ENCODE measurements around the gene RCN2. TPM values are rescaled to one million over a fixed set of nuclear protein-coding genes. Genes with fewer than 3 reads are reported as not detected.

RCN2 gene
- total RNA-seq, 1 donor, result 50.3 TPM

DNA sequence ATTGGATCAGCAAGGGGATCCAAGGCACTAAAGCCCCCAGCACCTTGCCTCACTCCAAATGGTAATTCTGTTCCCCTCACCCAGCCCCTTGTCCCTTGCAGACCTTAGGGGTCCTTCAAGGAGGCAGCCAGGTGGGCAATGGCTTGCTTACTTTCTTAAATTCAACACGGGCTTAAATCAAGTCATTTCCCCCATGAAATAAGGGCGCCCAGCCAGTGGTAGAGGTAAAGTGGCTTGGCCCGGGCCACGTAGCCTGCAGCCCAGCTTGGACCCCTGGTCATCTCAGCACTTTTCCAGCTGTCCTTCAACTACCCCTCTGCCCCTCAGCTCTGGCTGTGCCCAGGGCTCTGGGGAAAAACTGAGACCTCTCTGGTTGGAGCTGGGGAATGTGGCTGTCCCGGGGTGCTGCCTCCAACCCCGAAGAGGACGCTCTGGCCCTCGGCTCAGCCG, 64.6 kb downstream of the RCN2 start:
- Histone ChIP-seq H3K79me2 (ENCODE audit: insufficient read depth, low read length) (no peaks in the 10 kb centered on the region), H3K4me1 (ENCODE audit: insufficient read depth, low read length) (peaks cover 9% of the 10 kb centered on the region), H3K27me3 (ENCODE audit: insufficient read depth, low read length) (no peaks in the 10 kb centered on the region), H3K9me3 (ENCODE audit: low read depth, low read length) (no peaks in the 10 kb centered on the region), H3K4me3 (ENCODE audit: insufficient read depth, low read length) (no peak overlapping the region), H2AFZ (ENCODE audit: low read length) (peak overlapping the region; percentile 88), H3K4me2 (ENCODE audit: insufficient read depth, low read length) (no peak overlapping the region), H4K20me1 (ENCODE audit: insufficient read depth, low read length) (no peaks in the 10 kb centered on the region), H3K36me3 (ENCODE audit: insufficient read depth, low read length) (no peaks in the 10 kb centered on the region), H3K27ac (ENCODE audit: low read depth, low read length) (no peak overlapping the region)
- DNase-seq (ENCODE audit: insufficient read length, low spot score, missing footprints), result no peak
- TF ChIP-seq, protein P1, sequence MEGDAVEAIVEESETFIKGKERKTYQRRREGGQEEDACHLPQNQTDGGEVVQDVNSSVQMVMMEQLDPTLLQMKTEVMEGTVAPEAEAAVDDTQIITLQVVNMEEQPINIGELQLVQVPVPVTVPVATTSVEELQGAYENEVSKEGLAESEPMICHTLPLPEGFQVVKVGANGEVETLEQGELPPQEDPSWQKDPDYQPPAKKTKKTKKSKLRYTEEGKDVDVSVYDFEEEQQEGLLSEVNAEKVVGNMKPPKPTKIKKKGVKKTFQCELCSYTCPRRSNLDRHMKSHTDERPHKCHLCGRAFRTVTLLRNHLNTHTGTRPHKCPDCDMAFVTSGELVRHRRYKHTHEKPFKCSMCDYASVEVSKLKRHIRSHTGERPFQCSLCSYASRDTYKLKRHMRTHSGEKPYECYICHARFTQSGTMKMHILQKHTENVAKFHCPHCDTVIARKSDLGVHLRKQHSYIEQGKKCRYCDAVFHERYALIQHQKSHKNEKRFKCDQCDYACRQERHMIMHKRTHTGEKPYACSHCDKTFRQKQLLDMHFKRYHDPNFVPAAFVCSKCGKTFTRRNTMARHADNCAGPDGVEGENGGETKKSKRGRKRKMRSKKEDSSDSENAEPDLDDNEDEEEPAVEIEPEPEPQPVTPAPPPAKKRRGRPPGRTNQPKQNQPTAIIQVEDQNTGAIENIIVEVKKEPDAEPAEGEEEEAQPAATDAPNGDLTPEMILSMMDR (IDR thresholded peaks at IDR 0.05; ENCODE audit: extremely low read depth, low read depth, low read length), result no peak

DNA sequence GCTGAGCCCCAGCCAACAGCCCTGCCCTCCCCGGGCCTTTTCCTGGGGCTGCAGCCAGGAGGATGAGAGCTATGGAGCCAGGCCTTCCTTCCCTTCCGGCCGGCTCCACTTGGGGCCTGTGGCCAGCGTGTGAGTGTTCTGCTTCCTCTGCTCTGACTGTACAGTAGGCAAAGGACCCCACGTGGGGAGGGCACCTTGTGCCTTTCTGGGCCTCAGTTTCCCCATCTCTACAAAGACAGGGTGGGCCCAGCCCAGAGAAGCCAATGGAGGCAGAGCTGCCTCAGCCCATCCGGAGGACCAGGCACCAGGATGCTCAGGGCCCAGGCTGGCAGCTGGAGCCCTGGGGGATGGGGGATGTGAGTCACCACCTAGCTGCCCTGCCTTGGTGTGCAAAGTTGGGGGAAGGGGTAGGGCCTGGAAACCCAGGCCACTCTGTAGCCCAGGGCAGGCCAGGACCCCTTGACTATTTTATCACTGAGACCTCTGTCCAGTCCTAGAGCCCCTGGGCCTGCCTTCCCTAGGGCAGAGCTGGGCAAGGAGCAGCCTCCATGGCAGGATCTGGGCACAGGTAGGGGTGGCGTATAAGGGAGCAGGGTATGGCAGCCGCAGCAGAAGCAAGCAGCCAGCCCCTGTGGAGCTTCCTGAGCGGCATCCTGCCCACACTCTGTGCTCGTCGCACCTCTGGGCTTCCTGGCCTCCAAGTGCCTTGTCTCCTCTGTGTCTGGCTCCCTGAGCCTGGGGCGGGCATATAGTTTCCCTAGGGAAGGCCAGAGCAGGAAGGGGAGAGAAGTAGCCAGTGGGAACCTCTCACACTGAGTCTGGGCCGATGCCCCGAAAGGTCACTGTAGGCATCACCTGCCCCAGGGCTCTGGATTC, 65.2 kb downstream of the RCN2 start:
- H2AFZ ChIP-seq (ENCODE audit: low read length), result peak overlapping the region; percentile 88
- TF ChIP-seq, protein P1 (IDR thresholded peaks at IDR 0.05; ENCODE audit: extremely low read depth, low read depth, low read length), result no peak
- no peaks in the 10 kb centered on the region for H3K36me3 ChIP-seq (ENCODE audit: insufficient read depth, low read length)
- no peak overlapping the region for H3K27ac ChIP-seq (ENCODE audit: low read depth, low read length)
- H3K4me2 ChIP-seq (ENCODE audit: insufficient read depth, low read length), result no peak overlapping the region
- no peaks in the 10 kb centered on the region for H3K9me3 ChIP-seq (ENCODE audit: low read depth, low read length)
- no peak overlapping the region for H3K4me3 ChIP-seq (ENCODE audit: insufficient read depth, low read length)
- no peaks in the 10 kb centered on the region for H3K79me2 ChIP-seq (ENCODE audit: insufficient read depth, low read length)
- peak; percentile 91 for DNase-seq (ENCODE audit: insufficient read length, low spot score, missing footprints)
- H4K20me1 ChIP-seq (ENCODE audit: insufficient read depth, low read length), result no peaks in the 10 kb centered on the region
- H3K4me1 ChIP-seq (ENCODE audit: insufficient read depth, low read length), result peaks cover 9% of the 10 kb centered on the region
- H3K27me3 ChIP-seq (ENCODE audit: insufficient read depth, low read length), result no peaks in the 10 kb centered on the region

DNA sequence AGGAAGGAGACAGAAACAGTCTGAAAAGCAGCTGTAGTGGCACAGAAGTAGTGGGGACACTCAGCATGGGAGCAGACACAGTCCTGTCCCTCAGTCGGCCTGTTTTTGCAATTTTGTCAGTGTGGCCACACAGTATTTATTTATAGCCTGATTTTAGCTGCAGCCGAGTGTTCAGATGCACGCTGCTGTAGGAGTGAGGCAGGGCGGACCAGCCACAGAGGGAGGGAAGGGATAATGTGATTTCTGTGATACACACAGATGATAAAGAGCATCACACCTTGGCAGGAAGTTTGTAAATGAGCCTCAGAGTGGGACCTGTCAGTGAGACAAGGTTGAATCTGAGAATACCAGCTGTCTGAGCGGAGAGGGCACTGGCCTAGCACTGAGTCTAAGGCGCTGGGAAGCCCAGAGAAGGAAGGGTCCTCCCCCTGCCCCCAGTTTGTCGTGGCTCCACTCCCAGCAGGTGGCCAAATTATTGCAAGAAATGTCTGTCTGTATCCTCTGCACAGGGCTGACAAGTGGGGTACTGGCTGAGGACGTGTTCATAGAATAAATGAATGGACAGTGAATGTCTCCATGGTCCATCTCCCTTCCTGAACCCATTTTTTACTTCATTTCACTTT, 67.2 kb downstream of the RCN2 start:
- no peaks in the 10 kb centered on the region for H3K36me3 ChIP-seq (ENCODE audit: insufficient read depth, low read length)
- no peaks in the 10 kb centered on the region for H3K27me3 ChIP-seq (ENCODE audit: insufficient read depth, low read length)
- DNase-seq (ENCODE audit: insufficient read length, low spot score, missing footprints), result no peak
- H3K4me1 ChIP-seq (ENCODE audit: insufficient read depth, low read length), result peaks cover 9% of the 10 kb centered on the region
- no peaks in the 10 kb centered on the region for H3K9me3 ChIP-seq (ENCODE audit: low read depth, low read length)
- H2AFZ ChIP-seq (ENCODE audit: low read length), result no peak overlapping the region
- no peaks in the 10 kb centered on the region for H4K20me1 ChIP-seq (ENCODE audit: insufficient read depth, low read length)
- TF ChIP-seq, protein P1 (IDR thresholded peaks at IDR 0.05; ENCODE audit: extremely low read depth, low read depth, low read length), result no peak
- H3K4me2 ChIP-seq (ENCODE audit: insufficient read depth, low read length), result no peak overlapping the region
- no peak overlapping the region for H3K27ac ChIP-seq (ENCODE audit: low read depth, low read length)
- no peak overlapping the region for H3K4me3 ChIP-seq (ENCODE audit: insufficient read depth, low read length)
- H3K79me2 ChIP-seq (ENCODE audit: insufficient read depth, low read length), result no peaks in the 10 kb centered on the region

GRCh38 chr15:76999996-77000395, 68.4 kb downstream of the RCN2 start:
- H3K4me1 ChIP-seq (ENCODE audit: insufficient read depth, low read length), result peaks cover 9% of the 10 kb centered on the region
- no peaks in the 10 kb centered on the region for H3K36me3 ChIP-seq (ENCODE audit: insufficient read depth, low read length)
- H3K4me2 ChIP-seq (ENCODE audit: insufficient read depth, low read length), result no peak overlapping the region
- no peak overlapping the region for H2AFZ ChIP-seq (ENCODE audit: low read length)
- H4K20me1 ChIP-seq (ENCODE audit: insufficient read depth, low read length), result no peaks in the 10 kb centered on the region
- TF ChIP-seq, protein P1 (IDR thresholded peaks at IDR 0.05; ENCODE audit: extremely low read depth, low read depth, low read length), result no peak
- no peaks in the 10 kb centered on the region for H3K9me3 ChIP-seq (ENCODE audit: low read depth, low read length)
- DNase-seq (ENCODE audit: insufficient read length, low spot score, missing footprints), result no peak
- H3K4me3 ChIP-seq (ENCODE audit: insufficient read depth, low read length), result no peak overlapping the region
- no peaks in the 10 kb centered on the region for H3K79me2 ChIP-seq (ENCODE audit: insufficient read depth, low read length)
- H3K27me3 ChIP-seq (ENCODE audit: insufficient read depth, low read length), result no peaks in the 10 kb centered on the region
- no peak overlapping the region for H3K27ac ChIP-seq (ENCODE audit: low read depth, low read length)
